Aorta (tissue), 5 donors: ENCODE measurements around the gene ABRACL. TPM values are rescaled to one million over a fixed set of nuclear protein-coding genes. Genes with fewer than 3 reads are reported as not detected.
"Not testable (repeated sequence)": the region's sequence is repeated elsewhere in the genome, so short reads cannot be mapped to it uniquely, and the experiment has no call there.

Source experiments
- ATAC-seq: fragments of 200-7000 bp; cut with Tn5 transposase; one replicate; pipeline ENCODE4 v1.9.1; 2022; ENCODE audit warnings: moderate library complexity; ENCODE audit not compliant: low FRiP score
- DNase-seq, 2 donors: peaks; one replicate each; pipeline ENCODE4 v3.0.0-alpha.2; 2020
- H3K27ac ChIP-seq, 2 donors: one replicate each; pipeline ENCODE4 v1.5.1; 2013; ENCODE audit warnings: low read length in 2 of 2, mild to moderate bottlenecking in 2 of 2, moderate library complexity in 2 of 2, control low read depth in 1 of 2, inconsistent platforms in 1 of 2, low read depth in 1 of 2
- H3K27me3 ChIP-seq, 2 donors: one replicate each; pipeline ENCODE4 v1.6.1; 2013; ENCODE audit warnings: control low read depth in 1 of 2, low read length in 1 of 2, mild to moderate bottlenecking in 1 of 2, moderate library complexity in 1 of 2; ENCODE audit not compliant: insufficient read depth in 2 of 2, control insufficient read depth in 1 of 2
- H3K36me3 ChIP-seq, 2 donors: one replicate each; pipeline ENCODE4 v1.6.1; 2013; ENCODE audit warnings: control low read depth in 1 of 2, low read length in 1 of 2, mild to moderate bottlenecking in 1 of 2; ENCODE audit not compliant: insufficient read depth in 2 of 2, control insufficient read depth in 1 of 2
- H3K4me1 ChIP-seq, 2 donors: one replicate each; pipeline ENCODE4 v1.6.1; 2013; ENCODE audit warnings: low read length in 2 of 2, control low read depth in 1 of 2, mild to moderate bottlenecking in 1 of 2, moderate library complexity in 1 of 2; ENCODE audit not compliant: insufficient read depth in 2 of 2, control insufficient read depth in 1 of 2
- H3K4me3 ChIP-seq, 2 donors: one replicate each; pipeline ENCODE4 v1.5.1; 2013; ENCODE audit warnings: low read length in 2 of 2, control low read depth in 1 of 2, mild to moderate bottlenecking in 1 of 2
- H3K9me3 ChIP-seq: one replicate; pipeline ENCODE4 v1.6.1; 2013; ENCODE audit warnings: mild to moderate bottlenecking, low read length; ENCODE audit not compliant: control insufficient read depth
- WGBS, 2 donors: extraction: QIAGEN DNeasy Blood & Tissue Kit; methylation state at CpG; one replicate each; pipeline ENCODE4 v1.1.7; 2013; 5-methylcytosine and 5-hydroxymethylcytosine counted together
- intact Hi-C, 2 donors: fragments of 100-400 bp; cut with DNase I; formaldehyde crosslinking; loops; one replicate each; pipeline versions ENCODE4 v1.14.2 to v1.15.0; 2022
- polyA plus RNA-seq, 2 donors: library from polyadenylated mRNA; stranded (reverse); fragments of 200-250 nt; gene quantifications; one replicate each; pipeline ENCODE4 v1.2.3, GENCODE V29; 2013
- total RNA-seq, 2 donors: library from RNA; stranded (reverse); fragmentation: NEBNext Ultra II Directional; extraction: Animal tissue kit (Norgen Biotek cat#: 25700); gene quantifications; one replicate each; pipeline ENCODE4 v1.2.1, GENCODE V29; 2021
- donor health status: healthy with polysubstance abuse.
- donor health status: Bipolar disorder and iron deficiency.
- donor health status: DM: no; HTN: no; CAD: no.
- donor health status: DM: no; HTN: no; CAD: no.
- donor health status: DM: yes; HTN: yes; CAD: no.

Gene ABRACL
- total and polyA plus RNA-seq, 4 donors = 16.4 to 88.4 (median 18.2) TPM

- Histone ChIP-seq H3K36me3 (no peaks in the 10 kb centered on the region), H3K27ac (no peak overlapping the region), H3K4me1 (no peaks in the 10 kb centered on the region), H3K4me3 (no peak overlapping the region), H3K9me3 (no peaks in the 10 kb centered on the region), H3K27me3 (no peaks in the 10 kb centered on the region)
- intact Hi-C loops = no loop called here
- WGBS, 2 donors = 64 to 71% methylated on average over 3 of the region's 3 CpGs
- no peak for ATAC-seq
- DNase-seq = no peak
Measured at GRCh38 chr6:139017227-139017626, 11.3 kb upstream of the ABRACL start.

GRCh38 chr6:139019722-139020121 lies 8.8 kb upstream of the ABRACL start:
- Histone ChIP-seq H3K4me1 (no peaks in the 10 kb centered on the region), H3K27ac (no peak overlapping the region), H3K4me3 (no peak overlapping the region), H3K36me3 (no peaks in the 10 kb centered on the region), H3K27me3 (no peaks in the 10 kb centered on the region), H3K9me3 (no peaks in the 10 kb centered on the region)
- ATAC-seq (no peak), DNase-seq (no peak)
- intact Hi-C loops = no loop called here
- WGBS, 2 donors = 96 to 99% methylated on average over 2 of the region's 2 CpGs

- Histone ChIP-seq H3K9me3 (no peaks in the 10 kb centered on the region), H3K4me1 (no peaks in the 10 kb centered on the region), H3K36me3 (no peaks in the 10 kb centered on the region), H3K4me3 (no peak overlapping the region), H3K27ac (no peak overlapping the region), H3K27me3 (no peaks in the 10 kb centered on the region)
- intact Hi-C loops = no loop called here
- no peak for ATAC-seq
- no peak for DNase-seq
- WGBS, 2 donors = 94 to 96% methylated on average over 3 of the region's 3 CpGs
Measured at GRCh38 chr6:139020689-139021088, 7.9 kb upstream of the ABRACL start.

- H3K36me3 ChIP-seq, ATAC-seq, H3K4me3 ChIP-seq, H3K27me3 ChIP-seq, H3K27ac ChIP-seq, H3K4me1 ChIP-seq, DNase-seq, H3K9me3 ChIP-seq: not testable (repeated sequence)
- 88 to 95% methylated on average over 3 of the region's 3 CpGs for WGBS, 2 donors
- intact Hi-C loops = loop anchor here (5.0 kb wide), 1 partner anchor 112 kb away; the partner anchor contains the start of gene HECA (in 2 of the 2)
Measured at GRCh38 chr6:139025416-139025815, 3.1 kb upstream of the ABRACL start.

- H3K4me1 ChIP-seq = no peaks in the 10 kb centered on the region
- no peaks in the 10 kb centered on the region for H3K9me3 ChIP-seq
- intact Hi-C loops = loop anchor here (5.0 kb wide), 1 partner anchor 110 kb away; the partner anchor contains the start of gene HECA (in 2 of the 2)
- WGBS, 2 donors = 13 to 16% methylated on average over 10 of the region's 10 CpGs
- peak overlapping the region; percentile 61 to 69 for H3K4me3 ChIP-seq
- H3K27ac ChIP-seq = no peak overlapping the region
- ATAC-seq (no peak), DNase-seq (no peak)
- H3K36me3 ChIP-seq = no peaks in the 10 kb centered on the region
- H3K27me3 ChIP-seq = no peaks in the 10 kb centered on the region
Measured at GRCh38 chr6:139027620-139028182, 844 bp upstream of the ABRACL start.

- peak overlapping the region; percentile 61 to 69 for H3K4me3 ChIP-seq
- H3K9me3 ChIP-seq = no peaks in the 10 kb centered on the region
- no peak for ATAC-seq
- peak overlapping the region in 1 of 2 donors; percentile 29 for H3K27ac ChIP-seq
- WGBS, 2 donors = 0 to 2% methylated on average over 14 of the region's 14 CpGs
- no peaks in the 10 kb centered on the region for H3K36me3 ChIP-seq
- no peaks in the 10 kb centered on the region for H3K27me3 ChIP-seq
- H3K4me1 ChIP-seq = no peaks in the 10 kb centered on the region
- intact Hi-C loops = loop anchor here (5.0 kb wide), 1 partner anchor 109 kb away; the partner anchor contains the start of gene HECA (in 2 of the 2)
- DNase-seq = no peak
Measured at GRCh38 chr6:139028215-139028657, 309 bp upstream of the ABRACL start.

GRCh38 chr6:139029470-139030227 lies 1.1 kb downstream of the ABRACL start:
- WGBS, 2 donors = 2 to 7% methylated on average over 28 to 44 of the region's 44 CpGs
- peak overlapping the region; percentile 62 to 71 for H3K27ac ChIP-seq
- intact Hi-C loops = loop anchor here (5.0 kb wide), 1 partner anchor 108 kb away; the partner anchor contains the start of gene HECA (in 2 of the 2)
- DNase-seq (peak; percentile 82 to 83), ATAC-seq (peak; percentile 79)
- H3K4me3 ChIP-seq = peak overlapping the region; percentile 61 to 69
- H3K36me3 ChIP-seq = no peaks in the 10 kb centered on the region
- no peaks in the 10 kb centered on the region for H3K9me3 ChIP-seq
- H3K27me3 ChIP-seq = no peaks in the 10 kb centered on the region
- no peaks in the 10 kb centered on the region for H3K4me1 ChIP-seq

- peaks cover 0 to 3% of the 10 kb centered on the region in 2 donors for H3K36me3 ChIP-seq
- peak overlapping the region; percentile 30 to 69 for H3K4me3 ChIP-seq
- intact Hi-C loops = no loop called here
- H3K4me1 ChIP-seq = no peaks in the 10 kb centered on the region
- DNase-seq (no peak), ATAC-seq (no peak)
- peak overlapping the region in 1 of 2 donors; percentile 71 for H3K27ac ChIP-seq
- 58 to 63% methylated on average over 9 of the region's 9 CpGs for WGBS, 2 donors
- no peaks in the 10 kb centered on the region for H3K9me3 ChIP-seq
- H3K27me3 ChIP-seq = no peaks in the 10 kb centered on the region
Measured at GRCh38 chr6:139030228-139030963, 1.9 kb downstream of the ABRACL start.
